Activated T-cell treated with anti-CD3 and anti-CD28 coated beads, Interleukin-2, amount 50 U/mL, for 24 hours (primary cell): ENCODE results near the gene MIB1.
A peak's percentile ranks its signal among the peaks of the same experiment; 100 is the strongest.
"Not testable (repeated sequence)": the region's sequence is repeated elsewhere in the genome, so short reads cannot be mapped to it uniquely, and the experiment has no call there.

Source experiments
- DNase-seq: peaks from one replicate; pipeline ENCODE4 v3.0.0-alpha.2; 2020
- H3K27ac Mint-ChIP-seq: 2 replicates; pipeline ENCODE4 v1.8.0; 2020; ENCODE audit warnings: mild to moderate bottlenecking, mixed read lengths
- H3K27me3 Mint-ChIP-seq: 2 replicates; pipeline ENCODE4 v1.8.0; 2020; ENCODE audit warnings: mixed read lengths
- H3K36me3 Mint-ChIP-seq: 2 replicates; pipeline ENCODE4 v1.8.0; 2020; ENCODE audit warnings: low read depth, mixed read lengths
- H3K4me1 Mint-ChIP-seq: 2 replicates; pipeline ENCODE4 v1.8.0; 2020; ENCODE audit warnings: low read depth, mixed read lengths
- H3K4me3 Mint-ChIP-seq: 2 replicates; pipeline ENCODE4 v1.8.0; 2020; ENCODE audit warnings: mild to moderate bottlenecking, moderate library complexity, mixed read lengths
- H3K9me3 Mint-ChIP-seq: 2 replicates; pipeline ENCODE4 v1.8.0; 2020; ENCODE audit warnings: mixed read lengths

MIB1 gene

DNA sequence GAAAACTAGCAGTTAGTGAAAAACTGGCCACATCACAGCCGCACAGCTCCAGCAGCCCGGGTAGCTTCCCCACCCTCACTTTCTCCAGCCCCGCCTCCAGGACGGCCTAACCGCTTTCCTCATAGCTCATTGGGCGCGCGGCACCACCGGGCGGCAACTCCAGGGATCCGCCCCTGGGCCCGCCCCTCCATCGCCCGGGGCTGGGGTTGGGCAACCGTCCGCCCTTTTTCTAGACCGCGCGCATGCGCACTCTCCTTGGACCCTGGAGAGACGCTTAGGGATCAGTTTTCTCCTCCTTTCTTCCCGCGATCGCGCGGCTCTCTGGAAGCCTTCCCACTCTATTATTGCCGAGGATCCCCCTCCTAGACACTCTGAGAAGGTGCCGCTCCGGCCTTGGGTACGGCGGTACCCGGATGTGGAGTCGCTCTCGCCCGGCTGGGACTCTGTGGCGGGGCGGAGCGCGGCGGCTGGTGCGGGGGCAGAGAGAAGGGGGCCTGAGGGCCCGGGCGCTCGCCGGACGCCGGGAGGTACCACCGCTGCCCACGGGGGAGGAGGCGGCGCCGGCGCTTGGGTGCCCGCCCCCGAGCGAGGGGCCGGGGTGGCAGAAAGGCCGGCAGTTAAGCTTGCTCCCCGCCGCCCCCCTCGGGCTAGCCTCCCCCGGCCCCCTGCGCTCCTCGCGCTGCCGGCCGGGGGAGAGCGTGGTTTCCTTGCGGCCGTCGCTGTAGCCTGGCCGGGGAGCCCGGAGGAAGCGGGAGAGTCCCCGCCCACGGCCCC, at the start of gene MIB1:
TSS of gene MIB1 (plus strand) at position 255 of the 774 bp plus-strand sequence. CDS start 792 bp downstream, outside the sequence.
- peak within 1 kb of the TSS; percentile 99 for H3K27ac Mint-ChIP-seq
- peaks cover 44% of the 10 kb centered on the region for H3K4me1 Mint-ChIP-seq
- H3K9me3 Mint-ChIP-seq, result peaks cover 7% of the 10 kb centered on the region
- no peaks in the 10 kb centered on the region for H3K27me3 Mint-ChIP-seq
- peaks cover 11% of the 10 kb centered on the region for H3K36me3 Mint-ChIP-seq
- peak; percentile 99 for DNase-seq
- H3K4me3 Mint-ChIP-seq, result peak within 1 kb of the TSS; percentile 96

DNA sequence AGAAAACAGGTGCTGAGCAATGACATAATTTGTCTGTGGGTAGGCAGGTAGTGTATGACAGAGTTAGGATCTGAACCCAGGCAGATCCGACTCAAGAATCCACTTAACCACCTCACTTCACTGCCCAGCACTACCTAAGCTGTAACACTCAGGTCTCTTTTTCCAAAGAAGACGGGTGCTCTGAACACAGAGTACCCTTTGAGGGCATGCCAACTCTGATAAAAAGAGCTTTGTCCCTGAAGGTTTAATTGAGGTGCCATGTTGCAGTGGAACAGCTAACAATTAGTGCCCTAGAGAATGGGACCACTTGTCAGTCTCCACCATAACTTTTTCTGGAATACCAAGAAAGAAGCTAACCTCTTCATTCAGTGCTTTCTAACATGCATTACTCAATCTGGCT, 47.3 kb upstream of the MIB1 start:
- Mint-ChIP-seq H3K27ac (no peak overlapping the region), H3K36me3 (peaks cover 84% of the 10 kb centered on the region), H3K9me3 (peaks cover 7% of the 10 kb centered on the region), H3K27me3 (no peaks in the 10 kb centered on the region), H3K4me3 (no peak overlapping the region), H3K4me1 (peaks cover 7% of the 10 kb centered on the region)
- no peak for DNase-seq

DNA sequence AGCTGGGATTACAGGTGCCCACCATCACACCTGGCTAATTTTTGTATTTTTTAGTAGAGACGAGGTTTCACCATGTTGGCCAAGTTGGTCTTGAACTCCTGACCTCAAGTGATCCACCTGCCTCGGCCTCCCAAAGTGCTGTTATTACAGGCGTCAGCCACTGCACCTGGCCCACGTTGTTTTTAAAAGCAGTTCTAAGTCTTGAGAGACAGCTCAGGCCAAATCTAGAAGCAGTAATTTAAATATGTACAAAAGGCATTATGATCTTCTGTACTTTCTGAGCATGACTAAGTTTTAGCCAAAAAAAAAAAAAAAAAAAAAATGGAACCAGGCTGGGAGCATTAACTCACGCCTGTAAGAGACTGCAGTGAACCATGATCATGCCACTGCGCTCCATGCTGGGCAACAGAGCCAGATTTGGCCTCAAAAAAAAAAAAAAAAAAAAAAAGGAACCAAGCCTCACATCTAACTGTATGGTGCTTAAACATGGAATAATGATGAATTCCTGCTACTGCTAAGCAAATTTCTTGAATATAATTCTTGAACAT, 40.0 kb upstream of the MIB1 start:
- Mint-ChIP-seq H3K4me1 (peaks cover 24% of the 10 kb centered on the region), H3K9me3 (no peaks in the 10 kb centered on the region), H3K36me3 (peaks cover 63% of the 10 kb centered on the region), H3K27me3 (no peaks in the 10 kb centered on the region), H3K27ac (no peak overlapping the region), H3K4me3 (no peak overlapping the region)
- no peak for DNase-seq

DNA sequence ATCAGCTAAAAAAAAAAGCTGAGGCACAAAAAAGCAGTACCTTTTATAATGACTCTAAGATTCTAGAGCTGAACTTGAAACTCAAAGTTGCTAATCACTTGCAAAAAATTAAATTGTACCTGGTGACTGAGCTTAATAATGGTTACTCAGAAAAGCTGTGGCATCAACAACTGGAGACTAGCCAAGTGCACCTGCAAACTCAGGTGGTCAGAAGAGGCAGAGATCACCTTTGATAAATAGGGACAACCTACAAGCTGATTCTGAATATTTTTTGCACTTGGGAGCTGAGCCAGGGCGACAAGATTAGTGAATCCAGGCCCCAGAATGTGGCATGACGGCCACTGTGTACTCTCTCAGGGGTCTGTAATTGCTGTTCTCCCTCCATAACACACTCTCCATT, 39.0 kb upstream of the MIB1 start:
- Mint-ChIP-seq H3K4me3 (no peak overlapping the region), H3K9me3 (no peaks in the 10 kb centered on the region), H3K27ac (no peak overlapping the region), H3K27me3 (no peaks in the 10 kb centered on the region), H3K36me3 (peaks cover 59% of the 10 kb centered on the region), H3K4me1 (peaks cover 27% of the 10 kb centered on the region)
- no peak for DNase-seq

DNA sequence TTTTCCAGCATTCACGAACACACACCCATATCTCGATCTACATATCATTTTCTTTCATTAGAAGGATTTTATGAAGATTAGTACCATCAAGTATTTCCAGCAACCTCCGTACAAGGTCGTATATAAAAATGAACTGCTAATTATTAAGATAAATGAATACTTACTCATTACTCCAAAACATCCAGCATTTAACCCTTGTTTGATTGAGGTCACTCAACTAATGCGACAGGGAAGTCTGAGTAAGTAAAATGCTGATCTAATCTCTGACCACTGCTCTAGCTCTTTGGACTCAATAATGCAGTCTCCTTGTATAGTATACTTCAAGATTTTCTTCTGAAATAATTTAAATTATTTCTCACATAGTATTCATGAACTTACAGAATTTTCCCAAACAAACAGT, 38.0 kb upstream of the MIB1 start:
- H3K27me3 Mint-ChIP-seq, result no peaks in the 10 kb centered on the region
- peak overlapping the region; percentile 26 for H3K27ac Mint-ChIP-seq
- no peak for DNase-seq
- peaks cover 53% of the 10 kb centered on the region for H3K36me3 Mint-ChIP-seq
- no peaks in the 10 kb centered on the region for H3K9me3 Mint-ChIP-seq
- peak overlapping the region; percentile 92 for H3K4me3 Mint-ChIP-seq
- H3K4me1 Mint-ChIP-seq, result peaks cover 27% of the 10 kb centered on the region

DNA sequence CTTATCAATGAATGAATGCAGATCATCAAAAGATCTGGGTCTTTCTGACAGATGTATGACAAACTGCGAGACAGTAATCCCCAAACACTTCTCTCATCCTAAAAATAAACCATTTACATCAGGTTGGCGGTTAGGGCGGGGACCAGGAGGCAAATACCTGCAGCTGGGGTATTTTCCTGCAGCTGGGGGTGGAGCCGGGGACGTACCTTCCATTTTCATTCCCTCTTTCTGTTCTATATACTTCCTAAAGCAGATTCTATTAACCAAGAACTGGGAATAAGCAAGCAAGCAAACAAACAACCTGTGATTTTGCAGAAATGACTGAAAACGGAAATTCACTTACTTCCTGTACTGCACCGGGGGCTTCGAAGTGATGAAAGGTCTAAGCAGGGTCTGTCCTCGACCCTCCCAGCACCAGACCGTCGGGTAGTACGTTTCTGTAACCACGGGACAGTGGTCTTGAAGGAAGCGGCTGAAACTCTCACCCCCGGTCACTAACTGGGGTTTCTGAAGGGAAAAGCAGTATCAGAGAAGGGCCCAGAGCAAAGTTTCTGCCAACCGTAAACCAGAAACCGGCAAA, 37.3 kb upstream of the MIB1 start:
- peak; percentile 37 for DNase-seq
- peak overlapping the region; percentile 92 for H3K4me3 Mint-ChIP-seq

DNA sequence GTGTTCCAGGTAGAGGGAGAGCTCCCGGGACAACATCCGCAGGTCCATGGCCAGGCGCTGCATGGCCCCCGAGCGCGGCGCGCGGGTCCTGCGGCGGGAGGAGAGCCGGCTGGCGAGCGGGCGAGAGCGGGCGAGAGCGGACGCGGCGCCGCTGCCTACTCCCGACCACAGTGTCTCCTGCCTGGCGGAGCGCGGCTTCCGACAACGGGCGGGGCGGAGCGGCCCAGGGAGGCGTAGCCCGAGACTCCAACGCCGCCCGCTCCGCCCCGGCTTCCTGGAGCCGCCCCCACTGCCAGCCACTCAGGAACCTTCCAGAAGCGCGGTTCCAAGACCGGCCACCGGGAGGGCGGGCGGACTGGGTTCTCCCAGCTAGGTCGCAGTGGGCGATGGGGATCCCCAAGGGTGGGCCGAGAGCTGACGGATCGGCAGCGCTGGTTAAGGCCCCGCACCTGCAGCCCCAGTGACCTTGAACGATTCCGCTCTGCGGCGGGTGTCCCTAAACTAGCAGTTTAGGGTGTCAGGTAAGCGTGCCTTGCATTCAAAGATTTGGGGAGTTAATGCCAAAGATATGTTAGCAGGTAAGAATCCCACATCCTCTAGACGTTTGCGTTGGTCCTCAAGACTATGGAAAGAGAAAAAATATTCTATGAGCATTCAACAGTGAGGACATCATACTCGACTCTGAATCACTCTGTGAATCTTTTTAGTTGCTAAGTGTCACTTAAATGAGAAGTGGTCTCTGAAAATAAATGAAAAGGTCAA, 35.8 kb upstream of the MIB1 start, which contains the start of gene ABHD3:
TSS of gene ABHD3 (minus strand) at position 172 of the 762 bp plus-strand sequence. CDS start at position 63, 109 bp downstream.
- Mint-ChIP-seq H3K36me3 (peaks cover 34% of the 10 kb centered on the region), H3K27ac (peak within 1 kb of the TSS; percentile 93), H3K9me3 (no peaks in the 10 kb centered on the region), H3K4me1 (peaks cover 29% of the 10 kb centered on the region), H3K27me3 (no peaks in the 10 kb centered on the region), H3K4me3 (peak within 1 kb of the TSS; percentile 92)
- peak; percentile 92 for DNase-seq

More for the DNA sequence above, 37.3 kb upstream of the MIB1 start:
- Mint-ChIP-seq H3K27me3 (no peaks in the 10 kb centered on the region), H3K27ac (peak overlapping the region; percentile 93), H3K36me3 (peaks cover 47% of the 10 kb centered on the region), H3K9me3 (no peaks in the 10 kb centered on the region), H3K4me1 (peaks cover 27% of the 10 kb centered on the region)

DNA sequence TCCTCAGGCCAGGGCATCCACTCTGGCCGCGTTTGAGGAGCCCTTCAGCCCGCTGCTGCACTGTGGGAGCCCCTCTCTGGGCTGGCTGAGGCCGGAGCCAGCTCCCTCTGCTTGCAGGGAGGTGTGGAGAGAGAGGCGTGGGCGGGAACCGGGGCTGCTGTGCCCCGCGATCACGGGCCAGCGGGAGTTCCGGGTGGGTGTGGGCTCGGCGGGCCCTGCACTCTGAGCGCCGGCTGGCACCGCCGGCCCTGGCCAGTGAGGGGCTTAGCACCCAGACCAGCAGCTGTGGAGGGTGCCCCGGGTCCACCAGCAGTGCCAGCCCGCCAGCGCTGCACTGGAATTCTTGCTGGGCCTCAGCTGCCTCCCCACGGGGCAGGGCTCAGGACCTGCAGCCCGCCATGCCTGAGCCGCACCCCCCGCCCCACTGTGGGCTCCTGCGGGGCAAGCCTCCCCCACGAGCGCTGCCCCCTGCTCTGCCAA, 34.2 kb upstream of the MIB1 start:
- no peaks in the 10 kb centered on the region for H3K27me3 Mint-ChIP-seq
- no peaks in the 10 kb centered on the region for H3K9me3 Mint-ChIP-seq
- no peak for DNase-seq
- H3K4me1 Mint-ChIP-seq, result peaks cover 29% of the 10 kb centered on the region
- H3K36me3 Mint-ChIP-seq, result peaks cover 23% of the 10 kb centered on the region
- H3K27ac Mint-ChIP-seq, result no peak overlapping the region
- no peak overlapping the region for H3K4me3 Mint-ChIP-seq

DNA sequence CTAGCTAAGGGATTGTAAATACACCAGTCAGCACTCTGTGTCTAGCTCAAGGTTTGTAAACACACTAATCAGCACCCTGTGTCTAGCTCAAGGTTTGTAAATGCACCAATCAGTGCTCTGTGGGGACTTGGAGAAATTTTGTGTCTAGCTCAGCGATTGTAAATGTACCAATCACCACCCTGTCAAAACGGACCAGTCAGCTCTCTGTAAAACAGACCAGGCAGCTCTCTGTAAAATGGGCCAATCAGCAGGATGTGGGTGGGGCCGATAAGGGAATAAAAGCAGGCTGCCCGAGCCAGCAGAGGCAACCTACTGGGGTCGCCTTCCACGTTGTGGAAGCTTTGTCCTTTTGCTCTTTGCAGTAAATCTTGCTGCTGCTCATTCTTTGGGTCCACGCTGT, 33.5 kb upstream of the MIB1 start:
- not testable (repeated sequence) for H3K9me3 Mint-ChIP-seq, H3K4me3 Mint-ChIP-seq, DNase-seq, H3K27me3 Mint-ChIP-seq, H3K27ac Mint-ChIP-seq
- H3K36me3 Mint-ChIP-seq, result peaks cover 16% of the 10 kb centered on the region
- H3K4me1 Mint-ChIP-seq, result peaks cover 27% of the 10 kb centered on the region

DNA sequence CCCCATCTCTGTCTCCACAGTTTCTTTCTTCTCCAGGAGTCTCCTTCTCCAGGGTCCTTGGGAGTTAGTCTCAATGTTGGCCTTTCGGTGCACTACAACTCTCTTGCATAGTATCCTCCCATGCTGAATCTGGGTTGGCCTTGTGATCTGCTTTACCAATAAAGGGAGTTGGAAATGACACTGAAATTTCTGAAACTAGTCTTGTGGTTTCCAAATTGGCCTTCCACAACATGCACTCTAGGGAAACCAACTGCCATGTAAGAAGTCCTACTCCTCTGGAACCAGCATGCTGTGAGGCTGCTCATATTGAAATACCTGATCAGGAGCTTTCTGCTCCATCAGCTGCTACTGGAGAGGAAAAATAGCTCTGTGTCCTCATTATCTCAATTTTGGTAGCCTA, 26.1 kb upstream of the MIB1 start:
- Mint-ChIP-seq H3K27me3 (no peaks in the 10 kb centered on the region), H3K27ac (no peak overlapping the region), H3K9me3 (peaks cover 4% of the 10 kb centered on the region), H3K4me3 (no peak overlapping the region), H3K36me3 (no peaks in the 10 kb centered on the region), H3K4me1 (peaks cover 4% of the 10 kb centered on the region)
- DNase-seq, result no peak

DNA sequence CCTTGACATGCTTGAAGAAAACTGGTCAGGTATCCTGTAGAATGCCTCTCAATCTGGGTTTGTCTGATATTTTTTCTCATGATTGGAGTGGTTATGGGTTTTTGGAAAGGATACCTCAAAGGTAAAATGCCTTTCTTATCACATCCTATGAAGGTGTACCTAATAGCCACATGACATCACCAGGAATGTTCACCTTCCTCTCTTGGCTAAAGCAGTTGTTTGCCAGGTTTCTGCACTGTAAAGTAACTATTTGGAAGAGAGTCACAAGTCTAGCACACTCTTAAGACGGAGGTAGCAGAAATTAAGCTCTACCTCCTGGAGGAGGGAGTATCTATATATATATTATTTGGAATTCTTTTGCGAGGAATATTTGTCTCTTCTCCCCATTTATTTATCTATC, 17.9 kb upstream of the MIB1 start:
- Mint-ChIP-seq H3K36me3 (no peaks in the 10 kb centered on the region), H3K9me3 (no peaks in the 10 kb centered on the region), H3K27ac (no peak overlapping the region), H3K4me3 (no peak overlapping the region), H3K4me1 (no peaks in the 10 kb centered on the region), H3K27me3 (no peaks in the 10 kb centered on the region)
- no peak for DNase-seq

DNA sequence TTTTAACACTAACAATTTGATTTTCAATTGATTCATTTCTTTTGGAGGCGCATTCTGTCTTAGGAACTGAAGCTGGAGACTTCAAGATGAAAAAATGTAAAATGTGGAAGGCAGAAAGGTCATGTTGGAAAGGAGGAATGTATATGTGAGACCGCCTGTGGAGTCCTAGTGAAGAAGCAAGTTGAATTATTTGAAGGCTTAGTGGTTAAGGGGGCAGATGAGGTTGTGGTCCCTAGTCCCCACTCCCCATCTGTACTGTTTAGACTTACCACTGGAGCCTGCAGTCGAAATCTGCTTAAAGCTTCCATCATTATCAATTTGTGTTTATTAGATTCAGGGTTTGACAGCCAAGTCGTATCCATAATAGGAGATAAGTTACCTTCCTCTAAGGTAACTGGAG, 15.4 kb upstream of the MIB1 start:
- H3K36me3 Mint-ChIP-seq, result no peaks in the 10 kb centered on the region
- H3K4me1 Mint-ChIP-seq, result no peaks in the 10 kb centered on the region
- no peak overlapping the region for H3K27ac Mint-ChIP-seq
- H3K9me3 Mint-ChIP-seq, result no peaks in the 10 kb centered on the region
- H3K27me3 Mint-ChIP-seq, result no peaks in the 10 kb centered on the region
- H3K4me3 Mint-ChIP-seq, result no peak overlapping the region
- DNase-seq, result no peak

DNA sequence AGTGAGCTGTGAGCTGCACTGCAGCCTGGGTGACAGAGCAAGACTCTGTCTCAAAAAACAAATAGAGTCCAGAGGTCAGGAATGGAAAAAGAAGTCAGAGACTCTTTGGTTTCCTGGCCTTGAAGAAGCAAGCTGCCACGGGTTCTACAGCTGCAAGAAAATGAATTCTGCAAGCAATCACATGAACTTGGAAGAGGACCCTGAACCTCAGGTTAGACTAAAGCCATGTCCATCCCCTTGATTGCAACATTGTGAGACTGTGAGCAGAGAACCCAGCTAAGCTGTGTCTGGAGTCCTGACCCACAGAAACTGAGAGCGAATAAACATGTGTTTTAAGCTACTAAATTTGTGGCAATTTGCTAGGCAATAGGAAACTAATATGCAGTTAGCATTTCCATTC, 12.9 kb upstream of the MIB1 start:
- Mint-ChIP-seq H3K27ac (no peak overlapping the region), H3K27me3 (no peaks in the 10 kb centered on the region), H3K4me1 (no peaks in the 10 kb centered on the region), H3K9me3 (no peaks in the 10 kb centered on the region), H3K36me3 (no peaks in the 10 kb centered on the region), H3K4me3 (no peak overlapping the region)
- no peak for DNase-seq

DNA sequence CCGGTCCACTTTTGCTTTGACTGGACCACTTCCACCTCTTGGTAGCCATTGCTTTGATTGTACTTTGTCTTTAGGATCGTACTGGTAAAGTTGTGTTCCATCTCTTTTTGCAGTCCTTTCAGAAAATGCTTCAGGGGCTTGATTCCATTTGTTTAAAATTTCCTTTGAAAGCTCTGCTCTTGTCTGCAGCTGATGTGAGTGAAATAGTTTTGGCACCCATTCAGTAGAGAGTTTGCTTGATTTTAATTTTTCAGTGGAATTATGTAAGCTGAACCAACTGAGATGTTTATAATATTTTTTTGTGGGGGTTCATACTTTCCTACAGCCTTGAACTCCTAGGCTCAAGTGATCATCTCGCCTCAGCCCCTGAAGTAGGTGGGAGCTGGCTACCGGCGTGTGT, 7.6 kb upstream of the MIB1 start:
- H3K4me1 Mint-ChIP-seq, result no peaks in the 10 kb centered on the region
- H3K27me3 Mint-ChIP-seq, result no peaks in the 10 kb centered on the region
- no peak overlapping the region for H3K4me3 Mint-ChIP-seq
- DNase-seq, result no peak
- H3K36me3 Mint-ChIP-seq, result no peaks in the 10 kb centered on the region
- no peak overlapping the region for H3K27ac Mint-ChIP-seq
- H3K9me3 Mint-ChIP-seq, result peaks cover 7% of the 10 kb centered on the region
